NB4 (cell line): ENCODE data around the gene FAM217B.

Experiments
- DNase-seq: peaks from one replicate; pipeline ENCODE4 v3.0.0; 2010; ENCODE audit warnings: low read depth
- H3K4me3 ChIP-seq: one replicate; pipeline ENCODE4 v1.5.1; 2011; ENCODE audit warnings: mild to moderate bottlenecking, low read depth, low read length, moderate library complexity
- CTCF ChIP-seq: IDR thresholded peaks from one replicate; pipeline ENCODE4 v1.5.1; 2012; ENCODE audit warnings: low read depth, low read length
- MAX ChIP-seq: IDR thresholded peaks from 2 replicates; pipeline ENCODE4 v1.6.1; 2011; ENCODE audit warnings: low read depth, low read length
- MYC ChIP-seq: IDR thresholded peaks from 2 replicates; pipeline ENCODE4 v1.6.1; 2011; ENCODE audit warnings: low read depth, low read length
- POLR2A ChIP-seq: IDR thresholded peaks from 2 replicates; pipeline ENCODE4 v1.6.1; 2011; ENCODE audit warnings: mild to moderate bottlenecking; ENCODE audit not compliant: insufficient read length; ENCODE audit errors: extremely low read depth

FAM217B gene

GRCh38 chr20:59985864-59986263 lies 45.7 kb downstream of the FAM217B start:
- peak; percentile 70 for DNase-seq
- H3K4me3 ChIP-seq, result no peak overlapping the region
- no peak for TF ChIP-seq MYC
- TF ChIP-seq CTCF, result peak; percentile 75
- no peak for TF ChIP-seq MAX
- TF ChIP-seq POLR2A, result no peak

- TF ChIP-seq MYC (no peak), CTCF (no peak), MAX (no peak), POLR2A (no peak)
- no peak overlapping the region for H3K4me3 ChIP-seq
- no peak for DNase-seq
Observed at GRCh38 chr20:59987135-59987534, 46.9 kb downstream of the FAM217B start.

GRCh38 chr20:59988141-59988540 lies 48.0 kb downstream of the FAM217B start:
- no peak for DNase-seq
- no peak for TF ChIP-seq MAX
- no peak for TF ChIP-seq CTCF
- no peak for TF ChIP-seq POLR2A
- TF ChIP-seq MYC, result no peak
- H3K4me3 ChIP-seq, result no peak overlapping the region

- TF ChIP-seq MYC (no peak), MAX (no peak), POLR2A (no peak), CTCF (peak; percentile 53)
- DNase-seq, result peak; percentile 79
- no peak overlapping the region for H3K4me3 ChIP-seq
Observed at GRCh38 chr20:59992526-59993084, 52.4 kb downstream of the FAM217B start.

- no peak overlapping the region for H3K4me3 ChIP-seq
- no peak for TF ChIP-seq POLR2A
- TF ChIP-seq CTCF, result no peak
- TF ChIP-seq MAX, result no peak
- no peak for TF ChIP-seq MYC
- DNase-seq, result no peak
Observed at GRCh38 chr20:59993736-59994430, 53.7 kb downstream of the FAM217B start.
